Kidney (tissue), 14 donors: Measurements from ENCODE around the gene KRTAP26-1. TPM values are rescaled to one million over a fixed set of nuclear protein-coding genes. Genes with fewer than 3 reads are reported as not detected.

ENCODE experiments used
- DNase-seq, 5 donors: peaks; one replicate each; pipeline ENCODE4 v3.0.0-alpha.2; 2013 to 2020
- FAIRE-seq: peaks from 2 replicates; lab custom pipeline; 2012; peaks lifted over from hg19 to GRCh38; lab: Jason Lieb, UNC
- H3K27ac ChIP-seq, 2 donors: one replicate each; pipeline ENCODE4 v1.7.0; 2013; ENCODE audit warnings: low read depth in 2 of 2, low read length in 2 of 2, inconsistent platforms in 1 of 2
- H3K27me3 ChIP-seq: one replicate; pipeline ENCODE4 v1.7.1; 2013; ENCODE audit warnings: low read length, inconsistent platforms; ENCODE audit not compliant: control insufficient read depth, insufficient read depth
- H3K36me3 ChIP-seq, 3 donors: one replicate each; pipeline versions ENCODE4 v1.7.0 to v1.7.1; 2013; ENCODE audit warnings: low read length in 3 of 3, control low read depth in 1 of 3, inconsistent platforms in 1 of 3; ENCODE audit not compliant: insufficient read depth in 3 of 3, control insufficient read depth in 2 of 3
- H3K4me1 ChIP-seq, 3 donors: one replicate each; pipeline versions ENCODE4 v1.7.0 to v1.7.1; 2013; ENCODE audit warnings: low read length in 3 of 3, inconsistent platforms in 1 of 3, low read depth in 1 of 3; ENCODE audit not compliant: control insufficient read depth in 2 of 3, insufficient read depth in 2 of 3
- H3K4me3 ChIP-seq, 3 donors: one replicate each; pipeline versions ENCODE4 v1.7.0 to v1.8.1; 2013; ENCODE audit warnings: low read length in 3 of 3, control low read depth in 1 of 3, inconsistent platforms in 1 of 3
- H3K9ac ChIP-seq, 3 donors: one replicate each; pipeline versions ENCODE4 v1.7.0 to v1.7.1; 2013; ENCODE audit warnings: low read length in 3 of 3, control low read depth in 1 of 3, inconsistent platforms in 1 of 3
- H3K9me3 ChIP-seq, 3 donors: one replicate each; pipeline versions ENCODE4 v1.7.0 to v1.7.1; 2013; ENCODE audit warnings: low read length in 3 of 3, control low read depth in 1 of 3, inconsistent platforms in 1 of 3; ENCODE audit not compliant: control insufficient read depth in 2 of 3, insufficient read depth in 1 of 3
- intact Hi-C: fragments of 100-400 bp; cut with DNase I; formaldehyde crosslinking; loops from one replicate; pipeline ENCODE4 v1.11.1; 2022
- polyA plus RNA-seq: library from polyadenylated mRNA; stranded (reverse); fragments of 350-450 nt; fragmentation: Illumina TruSeq; extraction: RNeasy Lipid Tissue Mini Kit (QIAGEN cat#74804); gene quantifications from one replicate; pipeline ENCODE4 v1.2.3, GENCODE V29; 2014; ENCODE audit warnings: low read depth, low replicate concordance; ENCODE audit not compliant: insufficient read depth
- total RNA-seq: library from RNA; stranded (reverse); fragmentation: NEBNext Ultra II Directional; extraction: Animal tissue kit (Norgen Biotek cat#: 25700); gene quantifications from one replicate; pipeline ENCODE4 v1.2.1, GENCODE V29; 2021
- TF ChIP-seq, protein P1 (sequence below): IDR thresholded peaks from 3 replicates; pipeline ENCODE4 v1.5.1; 2012; ENCODE audit warnings: mild to moderate bottlenecking, moderate library complexity, borderline replicate concordance; ENCODE audit not compliant: insufficient read depth; ENCODE audit errors: extremely low read depth
- donor health status: control.
- donor health status: control.
- donor health status: control.
- donor health status: control.
- donor health status: control.
- donor health status: DM: yes; HTN: yes; CAD: no.
- donor health status: Normal renal cell carcinoma (clear cell type).

The KRTAP26-1 gene
- total and polyA plus RNA-seq, 2 donors from 2014 or later, result not detected

GRCh38 chr21:30337276-30337744, 17.2 kb upstream of the KRTAP26-1 start, which contains the start of gene KRTAP27-1:
TSS of gene KRTAP27-1 (minus strand) at chr21:30337694. CDS start at chr21:30337668, 26 bp downstream.
- FAIRE-seq, result no peak

DNA sequence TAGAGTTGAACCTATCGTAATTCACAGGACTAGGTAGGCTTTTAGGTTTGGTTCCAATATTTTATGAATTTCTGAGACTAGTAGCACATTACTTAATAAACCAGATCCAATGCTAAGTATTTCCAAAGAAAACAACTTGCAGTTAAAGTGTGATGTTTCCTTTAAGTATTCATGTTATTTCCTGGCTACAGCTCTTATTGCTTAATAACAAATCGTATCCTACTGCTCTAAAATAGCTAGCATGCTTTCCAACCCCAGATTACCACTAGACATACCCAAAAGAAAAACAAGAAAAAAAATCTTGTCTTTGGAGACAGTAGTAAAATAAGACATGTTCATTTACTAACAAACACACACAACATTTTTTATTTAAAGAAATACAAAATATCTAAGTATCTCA, 16.5 kb upstream of the KRTAP26-1 start:
- Histone ChIP-seq H3K27ac (no peak overlapping the region), H3K4me3 (no peak overlapping the region), H3K9ac (no peak overlapping the region), H3K27me3 (no peaks in the 10 kb centered on the region), H3K36me3 (no peaks in the 10 kb centered on the region), H3K4me1 (no peaks in the 10 kb centered on the region), H3K9me3 (no peaks in the 10 kb centered on the region)
- DNase-seq, result peak in 1 of 5 donors; percentile 2
- FAIRE-seq, result no peak
- TF ChIP-seq, protein P1, sequence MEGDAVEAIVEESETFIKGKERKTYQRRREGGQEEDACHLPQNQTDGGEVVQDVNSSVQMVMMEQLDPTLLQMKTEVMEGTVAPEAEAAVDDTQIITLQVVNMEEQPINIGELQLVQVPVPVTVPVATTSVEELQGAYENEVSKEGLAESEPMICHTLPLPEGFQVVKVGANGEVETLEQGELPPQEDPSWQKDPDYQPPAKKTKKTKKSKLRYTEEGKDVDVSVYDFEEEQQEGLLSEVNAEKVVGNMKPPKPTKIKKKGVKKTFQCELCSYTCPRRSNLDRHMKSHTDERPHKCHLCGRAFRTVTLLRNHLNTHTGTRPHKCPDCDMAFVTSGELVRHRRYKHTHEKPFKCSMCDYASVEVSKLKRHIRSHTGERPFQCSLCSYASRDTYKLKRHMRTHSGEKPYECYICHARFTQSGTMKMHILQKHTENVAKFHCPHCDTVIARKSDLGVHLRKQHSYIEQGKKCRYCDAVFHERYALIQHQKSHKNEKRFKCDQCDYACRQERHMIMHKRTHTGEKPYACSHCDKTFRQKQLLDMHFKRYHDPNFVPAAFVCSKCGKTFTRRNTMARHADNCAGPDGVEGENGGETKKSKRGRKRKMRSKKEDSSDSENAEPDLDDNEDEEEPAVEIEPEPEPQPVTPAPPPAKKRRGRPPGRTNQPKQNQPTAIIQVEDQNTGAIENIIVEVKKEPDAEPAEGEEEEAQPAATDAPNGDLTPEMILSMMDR, result no peak
- intact Hi-C loops, result no loop called here

More at GRCh38 chr21:30337276-30337744, 17.2 kb upstream of the KRTAP26-1 start, which contains the start of gene KRTAP27-1:
- Histone ChIP-seq H3K9me3 (no peaks in the 10 kb centered on the region), H3K4me3 (no peak within 1 kb of the TSS), H3K27me3 (no peaks in the 10 kb centered on the region), H3K9ac (no peak within 1 kb of the TSS), H3K4me1 (no peaks in the 10 kb centered on the region), H3K36me3 (no peaks in the 10 kb centered on the region), H3K27ac (no peak within 1 kb of the TSS)
- DNase-seq, result no peak
- intact Hi-C loops, result no loop called here
- TF ChIP-seq, protein P1, result no peak

DNA sequence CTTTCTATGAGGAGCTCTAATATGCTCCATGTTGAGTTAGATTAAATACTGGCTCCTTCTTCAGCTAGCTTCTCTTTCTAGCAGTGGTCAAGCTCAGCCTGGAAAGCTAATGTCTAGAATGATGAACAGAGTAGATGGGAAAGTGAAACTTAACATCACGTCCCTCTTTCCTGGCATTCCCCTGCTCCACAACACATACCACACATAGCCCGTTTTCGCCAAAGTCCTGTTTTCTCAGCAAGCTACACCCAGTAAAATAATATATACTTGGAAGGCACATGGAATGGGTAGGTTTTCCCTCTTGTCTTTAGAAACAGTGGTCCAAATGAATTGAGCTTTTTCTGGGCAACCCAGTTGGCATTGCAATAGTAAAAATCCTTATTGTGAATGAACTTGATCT, 13.6 kb upstream of the KRTAP26-1 start:
- intact Hi-C loops, result no loop called here
- no peak overlapping the region for H3K4me3 ChIP-seq
- H3K4me1 ChIP-seq, result no peaks in the 10 kb centered on the region
- DNase-seq (no peak), FAIRE-seq (no peak)
- no peaks in the 10 kb centered on the region for H3K9me3 ChIP-seq
- no peaks in the 10 kb centered on the region for H3K27me3 ChIP-seq
- no peak overlapping the region for H3K9ac ChIP-seq
- TF ChIP-seq, protein P1, result no peak
- H3K27ac ChIP-seq, result no peak overlapping the region
- H3K36me3 ChIP-seq, result no peaks in the 10 kb centered on the region

DNA sequence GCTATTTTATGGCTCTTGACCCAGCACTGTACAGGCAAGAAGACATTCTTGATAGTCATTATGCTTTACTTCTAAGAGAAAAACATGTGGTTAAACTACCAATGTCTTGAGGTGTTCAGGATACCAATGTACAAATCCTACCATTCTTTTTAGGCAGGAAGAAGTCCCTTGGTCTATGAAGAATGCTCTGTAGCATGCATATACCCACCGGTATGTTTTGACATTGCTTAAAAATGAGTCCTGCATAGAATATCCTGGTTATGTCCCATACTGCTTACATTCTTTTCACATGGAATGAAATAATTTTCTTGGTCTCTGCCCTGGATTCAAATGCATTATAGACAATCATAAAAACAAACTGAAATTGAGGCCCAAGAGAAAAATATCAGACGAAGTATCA, 12.6 kb upstream of the KRTAP26-1 start:
- Histone ChIP-seq H3K4me3 (no peak overlapping the region), H3K36me3 (no peaks in the 10 kb centered on the region), H3K27me3 (no peaks in the 10 kb centered on the region), H3K4me1 (no peaks in the 10 kb centered on the region), H3K9me3 (no peaks in the 10 kb centered on the region), H3K27ac (no peak overlapping the region), H3K9ac (no peak overlapping the region)
- intact Hi-C loops, result no loop called here
- no peak for FAIRE-seq
- no peak for DNase-seq
- TF ChIP-seq, protein P1, result no peak
